A549 (cell line): Measurements from ENCODE around the gene PI4K2B. TPM values are rescaled to one million over a fixed set of nuclear protein-coding genes. Genes with fewer than 3 reads are reported as not detected.
"Not testable (repeated sequence)": the region's sequence is repeated elsewhere in the genome, so short reads cannot be mapped to it uniquely, and the experiment has no call there.

ENCODE experiments used
- ATAC-seq, 2 experiments: fragments of 200-7000 bp in 1 of 2; fragments of >200 bp in 1 of 2; cut with Nextera tagmentation in 1 of 2; cut with Tn5 transposase in 1 of 2; 3 replicates each; pipeline versions ENCODE4 v1.8.0 to v1.9.1; 2018 to 2020; ENCODE audit warnings: mild to moderate bottlenecking in 1 of 2, moderate library complexity in 1 of 2
- CTCF ChIA-PET: fragments of 300-600 bp; sonication (Branson Sonifier 250); formaldehyde crosslinking; extraction: SDS; loops from one replicate; lab custom pipeline; 2021; ENCODE audit warnings: antibody characterized with exemption, inconsistent platforms; lab: Yijun Ruan, JAX
- POLR2A ChIA-PET: fragments of 350-600 bp; formaldehyde crosslinking; extraction: SDS; loops from one replicate; lab custom pipeline; 2021; ENCODE audit warnings: antibody characterized with exemption, inconsistent platforms; lab: Yijun Ruan, JAX
- DNase-seq, 2 experiments: peaks; one replicate each; pipeline versions ENCODE4 v3.0.0 to v3.0.0-alpha.2; 2011 to 2016; ENCODE audit warnings: low read depth in 1 of 2, low spot score in 1 of 2
- FAIRE-seq: peaks from 2 replicates; lab custom pipeline; 2011; peaks lifted over from hg19 to GRCh38; lab: Jason Lieb, UNC
- H3K27ac ChIP-seq, 2 experiments: fragments of >200 bp; sonication (Bioruptor Twin); formaldehyde crosslinking; 3 replicates each; pipeline ENCODE4 v1.5.1; 2016 to 2017
- H3K4me1 ChIP-seq: fragments of >200 bp; sonication (Bioruptor Twin); formaldehyde crosslinking; 3 replicates; pipeline ENCODE4 v1.6.1; 2016
- H3K4me2 ChIP-seq: fragments of >200 bp; sonication (Bioruptor Twin); formaldehyde crosslinking; 3 replicates; pipeline ENCODE4 v1.6.1; 2016
- H3K4me3 ChIP-seq: fragments of >200 bp; sonication (Bioruptor Twin); formaldehyde crosslinking; 3 replicates; pipeline ENCODE4 v1.5.1; 2016
- H3K9me3 ChIP-seq: fragments of >200 bp; sonication (Bioruptor Twin); formaldehyde crosslinking; 3 replicates; pipeline ENCODE4 v1.6.1; 2016
- BCL3 ChIP-seq: fragments of >200 bp; sonication (Bioruptor Twin); formaldehyde crosslinking; IDR thresholded peaks from 3 replicates; pipeline ENCODE4 v1.6.1; 2016
- BHLHE40 ChIP-seq: IDR thresholded peaks from 2 replicates; pipeline ENCODE4 v1.6.1; 2012; ENCODE audit warnings: low read depth, low read length, inconsistent platforms
- CBX2 ChIP-seq: fragments of 200-600 bp; sonication (generic); IDR thresholded peaks from 2 replicates; pipeline ENCODE4 v1.6.1; 2016; ENCODE audit warnings: low read depth, mild to moderate bottlenecking, borderline replicate concordance
- ESRRA ChIP-seq: fragments of 150-350 bp; IDR thresholded peaks from 2 replicates; pipeline ENCODE4 v1.6.1; 2014; ENCODE audit warnings: mild to moderate bottlenecking, low read length, borderline replicate concordance
- FOSB ChIP-seq: fragments of 250-450 bp; sonication (Bioruptor Pico); IDR thresholded peaks from 2 replicates; pipeline ENCODE4 v1.5.0; 2020; ENCODE audit warnings: mild to moderate bottlenecking, moderate library complexity
- FOSL2 ChIP-seq, 2 experiments: fragments of 450-650 bp in 1 of 2; fragments of >200 bp in 1 of 2; sonication (Bioruptor Twin) in 1 of 2; formaldehyde crosslinking; IDR thresholded peaks; 2 replicates each; pipeline versions ENCODE4 v1.5.0 to v1.6.1; 2016 to 2020; ENCODE audit warnings: mild to moderate bottlenecking in 1 of 2, moderate library complexity in 1 of 2
- GATA3 ChIP-seq: IDR thresholded peaks from 2 replicates; pipeline ENCODE4 v1.6.1; 2012; ENCODE audit warnings: borderline replicate concordance
- HDAC2 ChIP-seq: fragments of 200-600 bp; sonication (generic); IDR thresholded peaks from 2 replicates; pipeline ENCODE4 v1.6.1; 2016
- HEYL ChIP-seq: fragments of 250-450 bp; sonication (Bioruptor Pico); IDR thresholded peaks from 2 replicates; pipeline ENCODE4 v1.8.0; 2021; ENCODE audit warnings: mild to moderate bottlenecking, moderate library complexity
- HMGXB4 ChIP-seq: fragments of 250-450 bp; sonication (Bioruptor Pico); IDR thresholded peaks from 2 replicates; pipeline ENCODE4 v1.5.0; 2021; ENCODE audit warnings: mild to moderate bottlenecking, moderate library complexity, borderline replicate concordance
- HOXA7 ChIP-seq: fragments of 250-450 bp; sonication (Bioruptor Pico); IDR thresholded peaks from 2 replicates; pipeline ENCODE4 v1.5.0; 2020; ENCODE audit warnings: mild to moderate bottlenecking, moderate library complexity
- JUNB ChIP-seq: fragments of >200 bp; sonication (Bioruptor Twin); formaldehyde crosslinking; IDR thresholded peaks from 2 replicates; pipeline ENCODE4 v1.6.1; 2016
- MAFK ChIP-seq: fragments of 450-650 bp; IDR thresholded peaks from 2 replicates; pipeline ENCODE4 v1.6.1; 2014; ENCODE audit not compliant: partially characterized antibody
- MAZ ChIP-seq: fragments of 150-350 bp; IDR thresholded peaks from 2 replicates; pipeline ENCODE4 v1.6.1; 2014; ENCODE audit warnings: antibody characterized with exemption, low read depth, low read length, borderline replicate concordance
- MYC ChIP-seq: IDR thresholded peaks from 2 replicates; pipeline ENCODE4 v1.6.1; 2012; ENCODE audit warnings: mild to moderate bottlenecking, inconsistent platforms, low read length, improper control_type of control experiment, borderline replicate concordance
- NPAS2 ChIP-seq: fragments of 250-450 bp; sonication (Bioruptor Pico); IDR thresholded peaks from 2 replicates; pipeline ENCODE4 v1.8.0; 2022; ENCODE audit warnings: mild to moderate bottlenecking, moderate library complexity, borderline replicate concordance
- NR3C1 ChIP-seq: fragments of >200 bp; sonication (Bioruptor Twin); formaldehyde crosslinking; IDR thresholded peaks from 3 replicates; pipeline ENCODE4 v1.6.1; 2017
- PBX3 ChIP-seq: IDR thresholded peaks from 2 replicates; pipeline ENCODE4 v1.6.1; 2012
- POLR2A ChIP-seq: IDR thresholded peaks from 2 replicates; pipeline ENCODE4 v1.6.1; 2012; ENCODE audit warnings: mild to moderate bottlenecking, low read length
- RAD21 ChIP-seq, 2 experiments: fragments of >200 bp in 1 of 2; sonication (Bioruptor Twin) in 1 of 2; formaldehyde crosslinking in 1 of 2; IDR thresholded peaks in 1 of 2; conservative IDR thresholded peaks in 1 of 2; 2 replicates in 1 of 2; 3 replicates in 1 of 2; pipeline ENCODE4 v1.6.1; 2012 to 2018; ENCODE audit warnings: inconsistent platforms in 1 of 2
- RNF2 ChIP-seq: fragments of 200-600 bp; sonication (generic); IDR thresholded peaks from 2 replicates; pipeline ENCODE4 v1.6.1; 2016; ENCODE audit warnings: low read depth, mild to moderate bottlenecking, antibody characterized with exemption, moderate library complexity, borderline replicate concordance
- SMC3 ChIP-seq: fragments of >200 bp; sonication (Bioruptor Twin); formaldehyde crosslinking; IDR thresholded peaks from 3 replicates; pipeline ENCODE4 v1.6.1; 2018; ENCODE audit warnings: inconsistent platforms
- TFCP2L1 ChIP-seq: fragments of 250-450 bp; sonication (Bioruptor Pico); IDR thresholded peaks from 2 replicates; pipeline ENCODE4 v1.5.0; 2021; ENCODE audit warnings: mild to moderate bottlenecking
- ZC3H11A ChIP-seq: fragments of 450-650 bp; IDR thresholded peaks from 2 replicates; pipeline ENCODE4 v1.6.1; 2014; ENCODE audit warnings: antibody characterized with exemption, mild to moderate bottlenecking
- WGBS: methylation state at CpG from one replicate; pipeline ENCODE4 v1.1.6; 2017; ENCODE audit errors: missing lambda C conversion rate; 5-methylcytosine and 5-hydroxymethylcytosine counted together
- polyA plus RNA-seq, 4 experiments: library from polyadenylated mRNA; depleted of rRNA in 3 of 4; stranded (reverse); fragments of >200 nt; fragmentation: RNase III in 1 of 4; extraction: RNeasy Plus Mini Kit Qiagen cat#74134 plus additional on column Dnase treatment in 1 of 4; gene quantifications; 2 replicates in 3 of 4; 3 replicates in 1 of 4; pipeline ENCODE4 v1.2.3, GENCODE V29; 2011 to 2017
- TF ChIP-seq, protein P1 (sequence below): fragments of 250-450 bp; sonication (Bioruptor Pico); IDR thresholded peaks from 2 replicates; pipeline ENCODE4 v1.5.0; 2020; ENCODE audit warnings: low read depth, mild to moderate bottlenecking, moderate library complexity
- TF ChIP-seq, protein P2 (sequence below): fragments of 450-650 bp; IDR thresholded peaks from 2 replicates; pipeline ENCODE4 v1.6.1; 2014; ENCODE audit warnings: antibody characterized with exemption

PI4K2B gene
- polyA plus RNA-seq, 2 of the 4 experiments (the other 2 are of a cell fraction) = 7.7 to 8.4 TPM

DNA sequence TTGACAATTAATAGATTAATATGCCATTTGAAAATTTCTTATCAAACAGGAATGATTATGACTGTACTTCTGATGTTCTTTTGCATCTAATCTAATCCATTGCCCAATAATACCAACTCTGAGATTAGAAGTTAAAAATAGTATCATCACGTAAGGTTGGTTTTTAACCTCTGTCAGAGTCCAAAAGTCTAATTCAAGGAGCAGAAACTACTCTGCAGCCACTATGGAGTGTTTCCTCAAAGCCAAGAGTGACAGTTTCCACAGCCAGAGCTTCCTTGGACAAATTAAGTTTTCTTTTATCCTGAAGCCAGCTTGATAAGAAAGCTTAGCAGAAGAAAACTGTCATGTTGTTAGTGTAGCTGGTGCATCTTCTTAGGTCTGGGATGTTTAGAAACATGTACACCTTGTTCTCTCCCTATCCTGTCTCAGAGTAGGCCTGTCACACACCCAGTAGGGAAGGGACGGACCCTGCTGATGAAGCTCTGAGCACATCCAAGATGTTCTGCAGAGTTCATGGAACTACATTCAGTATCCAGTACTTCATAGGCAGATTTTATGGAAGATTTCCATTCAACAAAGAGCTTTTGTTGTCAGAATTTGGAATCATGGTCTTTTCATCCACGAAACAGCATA is 20.4 kb upstream of the PI4K2B start:
- 31% methylated on average over 3 of the region's 3 CpGs for WGBS
- ATAC-seq = no peak
- ChIA-PET CTCF (interaction anchor here (0.5 to 1.2 kb wide), 2 partner anchors 18 to 40 kb away, joined by 3 to 4 read pairs; no protein-coding TSS in a partner anchor), POLR2A (no interaction called here)
- H3K4me3 ChIP-seq = no peak overlapping the region
- H3K9me3 ChIP-seq = no peaks in the 10 kb centered on the region
- H3K27ac ChIP-seq = no peak overlapping the region
- no peaks in the 10 kb centered on the region for H3K4me1 ChIP-seq
- H3K4me2 ChIP-seq = no peak overlapping the region
- TF ChIP-seq GATA3 (no peak), POLR2A (no peak), CBX2 (no peak), FOSB (no peak), HOXA7 (no peak), BHLHE40 (no peak), RAD21 (conservative IDR thresholded peaks at IDR 0.05 in 1 of 2, IDR thresholded peaks at IDR 0.05 in 1 of 2) (no peak), FOSL2 (IDR thresholded peaks at IDR 0.05) (no peak), FOSL2 (CRISPR knock-in tag; IDR thresholded peaks at IDR 0.05) (no peak)
- TF ChIP-seq, protein P1, sequence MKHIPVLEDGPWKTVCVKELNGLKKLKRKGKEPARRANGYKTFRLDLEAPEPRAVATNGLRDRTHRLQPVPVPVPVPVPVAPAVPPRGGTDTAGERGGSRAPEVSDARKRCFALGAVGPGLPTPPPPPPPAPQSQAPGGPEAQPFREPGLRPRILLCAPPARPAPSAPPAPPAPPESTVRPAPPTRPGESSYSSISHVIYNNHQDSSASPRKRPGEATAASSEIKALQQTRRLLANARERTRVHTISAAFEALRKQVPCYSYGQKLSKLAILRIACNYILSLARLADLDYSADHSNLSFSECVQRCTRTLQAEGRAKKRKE (CRISPR knock-in tag) = no peak
- no peak for DNase-seq
- no peak for FAIRE-seq

- CTCF ChIA-PET, H3K4me3 ChIP-seq, DNase-seq, H3K27ac ChIP-seq, H3K4me2 ChIP-seq, H3K9me3 ChIP-seq, FAIRE-seq, ATAC-seq, POLR2A ChIA-PET, H3K4me1 ChIP-seq: not testable (repeated sequence)
- 0% methylated on average over 1 of the region's 1 CpG for WGBS
Observed at GRCh38 chr4:25214750-25215149, 19.1 kb upstream of the PI4K2B start.

DNA sequence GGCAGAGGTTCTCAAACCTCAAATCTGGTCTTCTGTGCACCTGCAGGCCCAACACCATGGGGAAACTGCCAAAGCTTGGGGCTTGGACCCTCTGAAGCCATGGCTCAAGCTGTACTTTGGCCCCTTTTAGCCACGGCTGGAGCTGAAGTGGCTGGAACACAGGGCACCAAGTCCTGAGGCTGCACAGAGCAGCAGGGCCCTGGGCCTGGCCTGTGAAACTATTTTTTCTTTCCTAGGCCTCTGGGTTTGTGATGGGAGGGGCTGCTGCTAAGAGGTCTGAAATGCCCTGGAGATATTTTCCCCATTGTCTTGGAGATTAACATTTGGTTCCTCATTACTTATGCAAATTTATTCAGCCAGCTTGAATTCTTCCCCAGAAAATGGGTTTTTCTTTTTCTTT is 18.3 kb upstream of the PI4K2B start:
- Histone ChIP-seq H3K4me1 (no peaks in the 10 kb centered on the region), H3K4me2 (no peak overlapping the region), H3K9me3 (no peaks in the 10 kb centered on the region), H3K27ac (no peak overlapping the region), H3K4me3 (no peak overlapping the region)
- POLR2A ChIA-PET = no interaction called here
- FAIRE-seq (no peak), ATAC-seq (no peak), DNase-seq (no peak)
- CTCF ChIA-PET = no interaction called here
- WGBS = 20% methylated on average over 1 of the region's 1 CpG
- no peak for TF ChIP-seq CBX2
- TF ChIP-seq PBX3 = no peak
- no peak for TF ChIP-seq FOSB
- no peak for TF ChIP-seq SMC3
- TF ChIP-seq MAFK = no peak
- TF ChIP-seq RNF2 = no peak
- no peak for TF ChIP-seq HEYL (CRISPR knock-in tag)
- TF ChIP-seq, protein P2, sequence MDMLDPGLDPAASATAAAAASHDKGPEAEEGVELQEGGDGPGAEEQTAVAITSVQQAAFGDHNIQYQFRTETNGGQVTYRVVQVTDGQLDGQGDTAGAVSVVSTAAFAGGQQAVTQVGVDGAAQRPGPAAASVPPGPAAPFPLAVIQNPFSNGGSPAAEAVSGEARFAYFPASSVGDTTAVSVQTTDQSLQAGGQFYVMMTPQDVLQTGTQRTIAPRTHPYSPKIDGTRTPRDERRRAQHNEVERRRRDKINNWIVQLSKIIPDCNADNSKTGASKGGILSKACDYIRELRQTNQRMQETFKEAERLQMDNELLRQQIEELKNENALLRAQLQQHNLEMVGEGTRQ = no peak
- no peak for TF ChIP-seq NPAS2 (CRISPR knock-in tag)

GRCh38 chr4:25221377-25221776 is 12.5 kb upstream of the PI4K2B start:
- no peak overlapping the region for H3K27ac ChIP-seq
- no peak for TF ChIP-seq ESRRA
- TF ChIP-seq MYC = no peak
- TF ChIP-seq TFCP2L1 (CRISPR knock-in tag) = no peak
- TF ChIP-seq JUNB = no peak
- no peak for TF ChIP-seq MAZ
- no peak for TF ChIP-seq BHLHE40
- no peak for TF ChIP-seq BCL3
- no peak for TF ChIP-seq HMGXB4
- no peak for TF ChIP-seq NR3C1
- no peak for TF ChIP-seq ZC3H11A
- TF ChIP-seq HDAC2 = no peak
- TF ChIP-seq RAD21 (conservative IDR thresholded peaks at IDR 0.05 in 1 of 2, IDR thresholded peaks at IDR 0.05 in 1 of 2) = no peak
- no peak for TF ChIP-seq CBX2

More at GRCh38 chr4:25221377-25221776, 12.5 kb upstream of the PI4K2B start:
- WGBS = 95% methylated on average over 1 of the region's 1 CpG
- Histone ChIP-seq H3K4me2 (no peak overlapping the region), H3K4me3 (no peak overlapping the region), H3K9me3 (peaks cover 29% of the 10 kb centered on the region), H3K4me1 (no peaks in the 10 kb centered on the region)
- ChIA-PET POLR2A (no interaction called here), CTCF (no interaction called here)
- no peak for DNase-seq
- ATAC-seq = no peak
- FAIRE-seq = no peak
